Natural killer cell (primary cell): ENCODE measurements around the gene FASTKD3. TPM values are rescaled to one million over a fixed set of nuclear protein-coding genes. Genes with fewer than 3 reads are reported as not detected.

Experiments used
- ATAC-seq, 3 donors: fragments of 150-1000 bp in 2 of 3; fragments of 200-7000 bp in 1 of 3; cut with Tn5 transposase; 1 replicate in 1 of 3; 2 replicates in 2 of 3; pipeline ENCODE4 v1.10.0; 2021; ENCODE audit warnings: mild to moderate bottlenecking in 2 of 3, moderate library complexity in 2 of 3
- DNase-seq, 2 donors: peaks; one replicate each; pipeline versions ENCODE4 v3.0.0 to v3.0.0-alpha.2; 2013 to 2021; ENCODE audit warnings: mixed read lengths in 1 of 2
- H3K27ac ChIP-seq: one replicate; pipeline ENCODE4 v1.5.1; 2013; ENCODE audit warnings: mild to moderate bottlenecking, low read length
- H3K27me3 ChIP-seq: one replicate; pipeline ENCODE4 v1.6.1; 2013; ENCODE audit warnings: low read length; ENCODE audit not compliant: control insufficient read depth, insufficient read depth
- H3K36me3 ChIP-seq: one replicate; pipeline ENCODE4 v1.6.1; 2013; ENCODE audit warnings: low read length; ENCODE audit not compliant: control insufficient read depth, insufficient read depth
- H3K4me1 ChIP-seq: one replicate; pipeline ENCODE4 v1.6.1; 2013; ENCODE audit warnings: low read length; ENCODE audit not compliant: control insufficient read depth, insufficient read depth
- H3K4me3 ChIP-seq: one replicate; pipeline ENCODE4 v1.5.1; 2013; ENCODE audit warnings: low read length
- H3K9me3 ChIP-seq: one replicate; pipeline ENCODE4 v1.6.1; 2013; ENCODE audit warnings: low read length; ENCODE audit not compliant: control insufficient read depth, insufficient read depth
- H3K27ac Mint-ChIP-seq, 2 donors: one replicate each; pipeline ENCODE4 v1.8.0; 2022; ENCODE audit warnings: mild to moderate bottlenecking in 2 of 2, mixed read lengths in 2 of 2, moderate library complexity in 1 of 2
- H3K27me3 Mint-ChIP-seq, 2 donors: one replicate each; pipeline ENCODE4 v1.8.0; 2022; ENCODE audit warnings: low read depth in 2 of 2, mixed read lengths in 2 of 2
- H3K36me3 Mint-ChIP-seq: one replicate; pipeline ENCODE4 v1.8.0; 2022; ENCODE audit warnings: mixed read lengths
- H3K4me1 Mint-ChIP-seq, 2 donors: one replicate each; pipeline ENCODE4 v1.8.0; 2022; ENCODE audit warnings: mixed read lengths in 2 of 2
- H3K4me3 Mint-ChIP-seq: one replicate; pipeline ENCODE4 v1.8.0; 2022; ENCODE audit warnings: mild to moderate bottlenecking, moderate library complexity, mixed read lengths
- H3K9me3 Mint-ChIP-seq, 2 donors: one replicate each; pipeline ENCODE4 v1.8.0; 2022; ENCODE audit warnings: mixed read lengths in 2 of 2
- WGBS: methylation state at CpG from one replicate; pipeline ENCODE4 v1.1.7; 2013; ENCODE audit warnings: missing lambda C conversion rate; ENCODE audit not compliant: insufficient coverage; 5-methylcytosine and 5-hydroxymethylcytosine counted together
- intact Hi-C: fragments of 100-400 bp; cut with micrococcal nuclease; formaldehyde crosslinking; loops from one replicate; pipeline ENCODE4 v1.14.2; 2022
- total RNA-seq, 4 donors: library from RNA; stranded (reverse); fragments of 120-200 nt in 1 of 4; gene quantifications; one replicate each; pipeline versions ENCODE4 v1.2.3 to v1.2.4, GENCODE V29; 2013 to 2022
- TF ChIP-seq, protein P1 (sequence below): fragments of 200-600 bp; IDR thresholded peaks from one replicate; pipeline ENCODE4 v1.8.0; 2022; ENCODE audit warnings: antibody characterized with exemption

FASTKD3 gene
- total RNA-seq, 3 donors from 2014 or later (not counting 1 experiment from before 2014, with no cell fraction given), result 8.0 to 10.6 (median 8.6) TPM

DNA sequence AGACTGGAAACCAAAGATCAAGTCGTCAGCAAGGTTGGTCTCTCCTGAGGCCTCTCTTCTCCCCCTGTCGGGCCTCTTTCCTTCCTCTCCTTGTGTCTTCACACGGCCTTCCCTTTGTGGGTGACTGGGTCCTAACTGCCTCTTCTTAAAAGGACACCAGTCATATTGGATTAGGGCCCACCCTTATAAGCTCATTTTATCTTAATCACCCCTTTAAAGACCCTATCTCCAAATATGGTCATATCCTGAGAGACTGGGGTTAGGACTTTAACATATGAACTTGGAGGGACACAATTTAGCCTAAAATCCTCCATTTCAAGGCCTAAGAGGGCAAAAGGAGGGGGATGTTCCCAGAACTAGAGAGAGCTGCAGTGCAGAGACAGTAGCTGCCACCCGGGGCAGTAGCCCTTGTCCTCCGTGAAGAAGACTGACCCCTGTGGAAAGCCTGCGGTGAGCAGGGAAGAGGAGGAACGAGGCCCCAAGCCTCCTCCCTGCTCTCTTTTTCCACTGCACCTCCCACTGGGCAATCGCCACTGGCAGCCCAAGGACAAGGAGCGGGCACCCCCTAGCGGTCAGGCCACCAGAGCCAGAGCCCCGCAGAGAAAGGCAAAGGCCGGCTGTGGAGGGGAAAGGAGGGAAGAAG, 52.8 kb downstream of the FASTKD3 start:
- H3K27me3 ChIP-seq, result no peaks in the 10 kb centered on the region
- peaks cover 14 to 37% of the 10 kb centered on the region in 2 donors for H3K27me3 Mint-ChIP-seq
- DNase-seq (peak; percentile 43 to 64), ATAC-seq (peak; percentile 67 to 80 (median 77))
- intact Hi-C loops, result loop anchor here (5.0 kb wide), 1 partner anchor 1049 kb away; no protein-coding TSS in a partner anchor
- no peaks in the 10 kb centered on the region for H3K36me3 Mint-ChIP-seq
- TF ChIP-seq, protein P1, sequence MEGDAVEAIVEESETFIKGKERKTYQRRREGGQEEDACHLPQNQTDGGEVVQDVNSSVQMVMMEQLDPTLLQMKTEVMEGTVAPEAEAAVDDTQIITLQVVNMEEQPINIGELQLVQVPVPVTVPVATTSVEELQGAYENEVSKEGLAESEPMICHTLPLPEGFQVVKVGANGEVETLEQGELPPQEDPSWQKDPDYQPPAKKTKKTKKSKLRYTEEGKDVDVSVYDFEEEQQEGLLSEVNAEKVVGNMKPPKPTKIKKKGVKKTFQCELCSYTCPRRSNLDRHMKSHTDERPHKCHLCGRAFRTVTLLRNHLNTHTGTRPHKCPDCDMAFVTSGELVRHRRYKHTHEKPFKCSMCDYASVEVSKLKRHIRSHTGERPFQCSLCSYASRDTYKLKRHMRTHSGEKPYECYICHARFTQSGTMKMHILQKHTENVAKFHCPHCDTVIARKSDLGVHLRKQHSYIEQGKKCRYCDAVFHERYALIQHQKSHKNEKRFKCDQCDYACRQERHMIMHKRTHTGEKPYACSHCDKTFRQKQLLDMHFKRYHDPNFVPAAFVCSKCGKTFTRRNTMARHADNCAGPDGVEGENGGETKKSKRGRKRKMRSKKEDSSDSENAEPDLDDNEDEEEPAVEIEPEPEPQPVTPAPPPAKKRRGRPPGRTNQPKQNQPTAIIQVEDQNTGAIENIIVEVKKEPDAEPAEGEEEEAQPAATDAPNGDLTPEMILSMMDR, result peak; percentile 61
- 6% methylated on average over 11 of the region's 12 CpGs for WGBS
- H3K4me3 ChIP-seq, result no peak overlapping the region
- no peak overlapping the region for H3K4me3 Mint-ChIP-seq
- H3K4me1 Mint-ChIP-seq, result peaks cover 4 to 7% of the 10 kb centered on the region in 2 donors
- H3K9me3 ChIP-seq, result no peaks in the 10 kb centered on the region
- H3K4me1 ChIP-seq, result peaks cover 3% of the 10 kb centered on the region
- no peak overlapping the region for H3K27ac ChIP-seq
- H3K27ac Mint-ChIP-seq, result no peak overlapping the region
- no peaks in the 10 kb centered on the region for H3K36me3 ChIP-seq
- no peaks in the 10 kb centered on the region for H3K9me3 Mint-ChIP-seq

DNA sequence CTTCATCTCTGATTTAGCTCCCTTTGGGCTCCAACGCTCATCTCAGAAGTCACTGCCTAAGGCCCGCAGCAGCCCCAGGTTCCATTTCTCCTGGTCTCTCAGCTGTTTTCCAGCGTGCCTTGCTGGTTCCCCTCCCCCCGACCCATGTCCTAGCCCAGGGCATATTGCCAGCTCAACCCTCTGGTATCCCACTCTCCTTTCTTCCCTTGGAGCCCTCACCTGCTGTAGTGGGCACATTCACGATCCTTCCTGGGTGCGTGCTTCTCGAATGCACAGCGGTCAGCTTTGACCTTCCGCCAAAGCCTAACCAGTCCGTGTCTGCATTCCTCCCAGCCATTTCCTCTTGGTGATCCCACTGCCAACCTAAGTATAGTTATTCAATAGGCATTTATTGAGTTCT, 54.0 kb downstream of the FASTKD3 start:
- H3K27ac Mint-ChIP-seq, result no peak overlapping the region
- Histone ChIP-seq H3K27ac (no peak overlapping the region), H3K36me3 (no peaks in the 10 kb centered on the region), H3K4me1 (peaks cover 3% of the 10 kb centered on the region), H3K9me3 (no peaks in the 10 kb centered on the region), H3K4me3 (no peak overlapping the region), H3K27me3 (no peaks in the 10 kb centered on the region)
- peaks cover 12 to 42% of the 10 kb centered on the region in 2 donors for H3K27me3 Mint-ChIP-seq
- intact Hi-C loops, result loop anchor here (5.0 kb wide), 1 partner anchor 1048 kb away; no protein-coding TSS in a partner anchor
- DNase-seq (no peak), ATAC-seq (no peak)
- no peaks in the 10 kb centered on the region for H3K9me3 Mint-ChIP-seq
- peaks cover 4 to 7% of the 10 kb centered on the region in 2 donors for H3K4me1 Mint-ChIP-seq
- H3K36me3 Mint-ChIP-seq, result no peaks in the 10 kb centered on the region
- WGBS, result 91% methylated on average over 10 of the region's 10 CpGs
- H3K4me3 Mint-ChIP-seq, result no peak overlapping the region
- TF ChIP-seq, protein P1, result no peak

DNA sequence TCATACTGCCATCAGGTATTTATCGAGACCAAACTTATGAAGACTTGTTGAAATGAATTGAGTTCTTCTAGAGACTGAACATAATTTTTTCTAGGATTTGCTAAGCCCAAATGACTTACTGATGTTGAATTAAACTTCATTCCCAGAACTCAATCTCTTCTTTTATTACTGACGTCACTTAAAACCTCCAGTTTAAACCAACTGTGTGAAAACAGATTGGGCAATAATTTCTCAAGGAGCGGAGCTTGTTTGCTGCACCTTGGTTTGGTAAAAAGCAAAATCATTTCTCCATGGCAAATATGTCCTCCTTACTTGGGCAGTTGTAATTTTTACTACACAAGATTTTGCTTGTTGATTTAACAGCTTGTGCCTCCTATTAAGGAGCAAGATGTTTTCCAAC, 55.3 kb downstream of the FASTKD3 start:
- Mint-ChIP-seq H3K27ac (no peak overlapping the region), H3K9me3 (no peaks in the 10 kb centered on the region), H3K27me3 (peaks cover 14 to 36% of the 10 kb centered on the region in 2 donors), H3K4me1 (peaks cover 4 to 7% of the 10 kb centered on the region in 2 donors), H3K36me3 (no peaks in the 10 kb centered on the region), H3K4me3 (no peak overlapping the region)
- WGBS, result 83% methylated on average over 2 of the region's 3 CpGs
- DNase-seq (no peak), ATAC-seq (no peak)
- Histone ChIP-seq H3K9me3 (no peaks in the 10 kb centered on the region), H3K27me3 (no peaks in the 10 kb centered on the region), H3K27ac (no peak overlapping the region), H3K36me3 (no peaks in the 10 kb centered on the region), H3K4me3 (no peak overlapping the region), H3K4me1 (peaks cover 3% of the 10 kb centered on the region)
- intact Hi-C loops, result no loop called here
- TF ChIP-seq, protein P1, result no peak

DNA sequence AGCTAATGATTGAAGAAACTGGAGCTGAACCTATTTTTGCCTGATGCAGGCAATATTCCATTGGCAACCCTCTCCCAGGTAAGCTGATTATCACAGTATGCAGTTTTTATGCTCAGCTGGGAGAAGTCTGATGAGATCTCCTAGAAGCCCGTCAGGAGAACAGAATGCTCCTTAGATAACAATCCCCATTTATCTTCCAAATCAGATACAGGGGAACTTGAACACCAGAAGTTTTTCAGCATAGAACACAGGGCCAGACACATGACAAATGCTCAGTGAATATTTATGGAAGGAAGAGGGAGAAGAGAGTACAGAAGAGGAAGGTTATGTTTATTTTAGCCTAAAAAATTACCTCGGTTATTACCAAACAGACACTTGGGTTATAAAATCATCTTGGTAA, 55.8 kb downstream of the FASTKD3 start:
- Histone ChIP-seq H3K4me1 (peaks cover 3% of the 10 kb centered on the region), H3K9me3 (no peaks in the 10 kb centered on the region), H3K4me3 (no peak overlapping the region), H3K27ac (no peak overlapping the region), H3K36me3 (no peaks in the 10 kb centered on the region), H3K27me3 (no peaks in the 10 kb centered on the region)
- no peak for DNase-seq
- TF ChIP-seq, protein P1, result no peak
- Mint-ChIP-seq H3K4me1 (peaks cover 4 to 7% of the 10 kb centered on the region in 2 donors), H3K27me3 (peaks cover 16 to 36% of the 10 kb centered on the region in 2 donors), H3K9me3 (no peaks in the 10 kb centered on the region), H3K36me3 (no peaks in the 10 kb centered on the region), H3K4me3 (no peak overlapping the region), H3K27ac (no peak overlapping the region)
- WGBS, result 91% methylated on average over 1 of the region's 2 CpGs
- intact Hi-C loops, result no loop called here
- no peak for ATAC-seq
